Mesendoderm (in vitro differentiated cells): ENCODE data around the gene CUL9.
A peak's percentile ranks its signal among the peaks of the same experiment; 100 is the strongest.

ENCODE experiments used
- DNase-seq: peaks from one replicate; pipeline ENCODE4 v3.0.0; 2013
- H2AK5ac ChIP-seq: 2 replicates; pipeline ENCODE4 v1.6.1; 2013; ENCODE audit warnings: low read length, inconsistent platforms
- H2BK120ac ChIP-seq: 2 replicates; pipeline ENCODE4 v1.6.1; 2013; ENCODE audit warnings: low read depth, mild to moderate bottlenecking, low read length, moderate library complexity, mixed read lengths
- H2BK15ac ChIP-seq: replicated peaks from 2 replicates; pipeline ENCODE4 v1.6.1; 2013; ENCODE audit warnings: low read depth, mild to moderate bottlenecking, moderate library complexity
- H2BK5ac ChIP-seq: 2 replicates; pipeline ENCODE4 v1.6.1; 2013; ENCODE audit warnings: low read length, inconsistent platforms
- H3K18ac ChIP-seq: 2 replicates; pipeline ENCODE4 v1.6.1; 2013; ENCODE audit warnings: mild to moderate bottlenecking, low read length, mixed read lengths
- H3K23ac ChIP-seq: one replicate; pipeline ENCODE4 v1.6.1; 2013; ENCODE audit warnings: low read length
- H3K27ac ChIP-seq: 2 replicates; pipeline ENCODE4 v1.5.1; 2013; ENCODE audit warnings: low read depth, mild to moderate bottlenecking, inconsistent platforms, low read length, moderate library complexity
- H3K27me3 ChIP-seq: 2 replicates; pipeline ENCODE4 v1.6.1; 2013; ENCODE audit warnings: low read length, control low read depth, mild to moderate bottlenecking, inconsistent platforms; ENCODE audit not compliant: insufficient read depth, poor library complexity
- H3K36me3 ChIP-seq: 2 replicates; pipeline ENCODE4 v1.6.1; 2013; ENCODE audit warnings: low read length, inconsistent platforms; ENCODE audit not compliant: control insufficient read depth, insufficient read depth
- H3K4ac ChIP-seq: one replicate; pipeline ENCODE4 v1.6.1; 2013; ENCODE audit warnings: low read depth, mild to moderate bottlenecking, low read length, moderate library complexity
- H3K4me1 ChIP-seq: 2 replicates; pipeline ENCODE4 v1.6.1; 2013; ENCODE audit warnings: low read depth, low read length, inconsistent platforms; ENCODE audit not compliant: control insufficient read depth
- H3K4me2 ChIP-seq: 2 replicates; pipeline ENCODE4 v1.6.1; 2013; ENCODE audit warnings: low read length
- H3K4me3 ChIP-seq: 2 replicates; pipeline ENCODE4 v1.5.1; 2013; ENCODE audit warnings: mild to moderate bottlenecking, low read length
- H3K56ac ChIP-seq: one replicate; pipeline ENCODE4 v1.6.1; 2013; ENCODE audit warnings: low read length
- H3K79me1 ChIP-seq: 2 replicates; pipeline ENCODE4 v1.6.1; 2013; ENCODE audit warnings: low read length, inconsistent platforms
- H3K79me2 ChIP-seq: 2 replicates; pipeline ENCODE4 v1.6.1; 2013; ENCODE audit warnings: mild to moderate bottlenecking, low read length; ENCODE audit not compliant: control insufficient read depth, insufficient read depth
- H3K9ac ChIP-seq: 2 replicates; pipeline ENCODE4 v1.6.1; 2013; ENCODE audit warnings: low read length, inconsistent platforms
- H4K5ac ChIP-seq: one replicate; pipeline ENCODE4 v1.6.1; 2013; ENCODE audit warnings: low read length
- H4K8ac ChIP-seq: one replicate; pipeline ENCODE4 v1.6.1; 2013; ENCODE audit warnings: low read depth, mild to moderate bottlenecking, control low read depth, low read length, moderate library complexity
- WGBS: extraction: QIAGEN DNeasy Blood & Tissue Kit; methylation state at CpG from one replicate; pipeline ENCODE4 v1.1.7; 2013; ENCODE audit warnings: low lambda C conversion rate, missing lambda C conversion rate; ENCODE audit not compliant: insufficient coverage; ENCODE audit errors: extremely low coverage; 5-methylcytosine and 5-hydroxymethylcytosine counted together

CUL9 gene

GRCh38 chr6:43247114-43247999 is 65.4 kb downstream of the CUL9 start:
- Histone ChIP-seq H3K18ac (no peak overlapping the region), H3K4me3 (peak overlapping the region; percentile 25), H3K27me3 (peaks cover 30% of the 10 kb centered on the region), H3K36me3 (no peaks in the 10 kb centered on the region), H2BK5ac (no peak overlapping the region), H3K9ac (peak overlapping the region; percentile 29), H2AK5ac (no peak overlapping the region), H4K5ac (no peak overlapping the region), H2BK15ac (no peak overlapping the region), H3K79me2 (no peaks in the 10 kb centered on the region), H3K23ac (no peak overlapping the region), H4K8ac (no peak overlapping the region), H3K79me1 (no peaks in the 10 kb centered on the region), H3K4me1 (no peaks in the 10 kb centered on the region), H2BK120ac (no peak overlapping the region), H3K56ac (peak overlapping the region; percentile 51), H3K4ac (no peak overlapping the region), H3K4me2 (peak overlapping the region; percentile 72), H3K27ac (no peak overlapping the region)
- peak; percentile 89 for DNase-seq
- WGBS, result no CpG with 5 or more reads among the region's 46 CpGs

GRCh38 chr6:43248101-43248500 is 66.1 kb downstream of the CUL9 start:
- no peaks in the 10 kb centered on the region for H3K79me1 ChIP-seq
- H2BK120ac ChIP-seq, result no peak overlapping the region
- H3K27me3 ChIP-seq, result peaks cover 23% of the 10 kb centered on the region
- no CpG with 5 or more reads among the region's 3 CpGs for WGBS
- no peak overlapping the region for H2BK5ac ChIP-seq
- no peaks in the 10 kb centered on the region for H3K79me2 ChIP-seq
- H4K5ac ChIP-seq, result no peak overlapping the region
- no peak overlapping the region for H3K4me2 ChIP-seq
- H2AK5ac ChIP-seq, result no peak overlapping the region
- H3K23ac ChIP-seq, result no peak overlapping the region
- no peaks in the 10 kb centered on the region for H3K4me1 ChIP-seq
- H4K8ac ChIP-seq, result no peak overlapping the region
- no peaks in the 10 kb centered on the region for H3K36me3 ChIP-seq
- H3K4me3 ChIP-seq, result no peak overlapping the region
- H2BK15ac ChIP-seq, result no peak overlapping the region
- no peak overlapping the region for H3K18ac ChIP-seq
- H3K56ac ChIP-seq, result no peak overlapping the region
- H3K27ac ChIP-seq, result no peak overlapping the region
- H3K9ac ChIP-seq, result no peak overlapping the region
- no peak for DNase-seq
- H3K4ac ChIP-seq, result no peak overlapping the region

GRCh38 chr6:43248791-43249190 is 66.8 kb downstream of the CUL9 start:
- DNase-seq, result no peak

GRCh38 chr6:43250992-43251373 is 69.0 kb downstream of the CUL9 start:
- DNase-seq, result no peak

More at GRCh38 chr6:43248791-43249190, 66.8 kb downstream of the CUL9 start:
- no peak overlapping the region for H2BK120ac ChIP-seq
- no peak overlapping the region for H2AK5ac ChIP-seq
- no peak overlapping the region for H3K4ac ChIP-seq
- H3K9ac ChIP-seq, result no peak overlapping the region
- no peaks in the 10 kb centered on the region for H3K79me1 ChIP-seq
- H3K4me3 ChIP-seq, result no peak overlapping the region
- no peak overlapping the region for H3K18ac ChIP-seq
- no peaks in the 10 kb centered on the region for H3K4me1 ChIP-seq
- no peak overlapping the region for H3K56ac ChIP-seq
- peaks cover 20% of the 10 kb centered on the region for H3K27me3 ChIP-seq
- H2BK15ac ChIP-seq, result no peak overlapping the region
- no peaks in the 10 kb centered on the region for H3K36me3 ChIP-seq
- no peaks in the 10 kb centered on the region for H3K79me2 ChIP-seq
- no peak overlapping the region for H3K27ac ChIP-seq
- H4K5ac ChIP-seq, result no peak overlapping the region
- H3K4me2 ChIP-seq, result no peak overlapping the region
- no peak overlapping the region for H4K8ac ChIP-seq
- no peak overlapping the region for H3K23ac ChIP-seq
- H2BK5ac ChIP-seq, result no peak overlapping the region

GRCh38 chr6:43253401-43253800 is 71.4 kb downstream of the CUL9 start:
- DNase-seq, result no peak
- no peak overlapping the region for H3K9ac ChIP-seq
- H3K4me1 ChIP-seq, result no peaks in the 10 kb centered on the region
- H2BK15ac ChIP-seq, result no peak overlapping the region
- no peak overlapping the region for H2BK120ac ChIP-seq
- H2AK5ac ChIP-seq, result no peak overlapping the region
- no CpG with 5 or more reads among the region's 11 CpGs for WGBS
- no peak overlapping the region for H4K8ac ChIP-seq
- H3K56ac ChIP-seq, result no peak overlapping the region
- H3K4ac ChIP-seq, result no peak overlapping the region
- H2BK5ac ChIP-seq, result no peak overlapping the region
- H3K18ac ChIP-seq, result no peak overlapping the region
- H3K4me3 ChIP-seq, result no peak overlapping the region
- H3K79me2 ChIP-seq, result no peaks in the 10 kb centered on the region
- no peaks in the 10 kb centered on the region for H3K27me3 ChIP-seq
- H3K79me1 ChIP-seq, result no peaks in the 10 kb centered on the region
- H3K23ac ChIP-seq, result no peak overlapping the region
- H3K27ac ChIP-seq, result no peak overlapping the region
- H4K5ac ChIP-seq, result no peak overlapping the region
- H3K4me2 ChIP-seq, result no peak overlapping the region
- H3K36me3 ChIP-seq, result no peaks in the 10 kb centered on the region

More at GRCh38 chr6:43250992-43251373, 69.0 kb downstream of the CUL9 start:
- no peak overlapping the region for H3K27ac ChIP-seq
- H4K5ac ChIP-seq, result no peak overlapping the region
- H3K4ac ChIP-seq, result no peak overlapping the region
- peaks cover under 1% of the 10 kb centered on the region for H3K27me3 ChIP-seq
- H3K56ac ChIP-seq, result no peak overlapping the region
- no peaks in the 10 kb centered on the region for H3K79me1 ChIP-seq
- no peak overlapping the region for H4K8ac ChIP-seq
- no peak overlapping the region for H3K4me2 ChIP-seq
- H3K18ac ChIP-seq, result no peak overlapping the region
- no peaks in the 10 kb centered on the region for H3K36me3 ChIP-seq
- H3K9ac ChIP-seq, result no peak overlapping the region
- H2BK15ac ChIP-seq, result no peak overlapping the region
- no peak overlapping the region for H3K23ac ChIP-seq
- WGBS, result no CpG with 5 or more reads among the region's 8 CpGs
- no peak overlapping the region for H3K4me3 ChIP-seq
- no peak overlapping the region for H2AK5ac ChIP-seq
- H2BK5ac ChIP-seq, result no peak overlapping the region
- no peaks in the 10 kb centered on the region for H3K79me2 ChIP-seq
- H3K4me1 ChIP-seq, result no peaks in the 10 kb centered on the region
- no peak overlapping the region for H2BK120ac ChIP-seq
